ENCODE results near the gene TBC1D2B.

Gene TBC1D2B

GRCh38 chr15:78097667-78098066 is 20.2 kb upstream of the TBC1D2B start:
- DNase-seq (ENCODE audit: low read depth in 2 of 2, low spot score in 1 of 2): no peak

- DNase-seq (ENCODE audit: low read depth in 2 of 2, low spot score in 1 of 2): no peak
Observed at GRCh38 chr15:78093242-78094020, 15.9 kb upstream of the TBC1D2B start.

- no peak for DNase-seq (ENCODE audit: low read depth in 2 of 2, low spot score in 1 of 2)
Observed at GRCh38 chr15:78092261-78093041, 14.9 kb upstream of the TBC1D2B start, which contains the start of gene SH2D7. SH2D7 (plus strand) TSS chr15:78092561; CDS start chr15:78092585, 24 bp downstream.

- DNase-seq (ENCODE audit: low read depth in 2 of 2, low spot score in 1 of 2): no peak
Observed at GRCh38 chr15:78090422-78091063, 13.0 kb upstream of the TBC1D2B start.

GRCh38 chr15:78088773-78089080 is 11.2 kb upstream of the TBC1D2B start:
- no peak for DNase-seq (ENCODE audit: low read depth in 2 of 2, low spot score in 1 of 2)

- DNase-seq (ENCODE audit: low read depth in 2 of 2, low spot score in 1 of 2): no peak
Observed at GRCh38 chr15:78087951-78088772, 10.7 kb upstream of the TBC1D2B start.

- DNase-seq (ENCODE audit: low read depth in 2 of 2, low spot score in 1 of 2): no peak
Observed at GRCh38 chr15:78085928-78086327, 8.4 kb upstream of the TBC1D2B start.

GRCh38 chr15:78084449-78084750 is 6.9 kb upstream of the TBC1D2B start:
- DNase-seq (ENCODE audit: low read depth in 2 of 2, low spot score in 1 of 2): no peak

GRCh38 chr15:78083687-78084448 is 6.4 kb upstream of the TBC1D2B start:
- DNase-seq (ENCODE audit: low read depth in 2 of 2, low spot score in 1 of 2): no peak

- no peak for DNase-seq (ENCODE audit: low read depth in 2 of 2, low spot score in 1 of 2)
Observed at GRCh38 chr15:78083186-78083585, 5.7 kb upstream of the TBC1D2B start.

- DNase-seq (ENCODE audit: low read depth in 2 of 2, low spot score in 1 of 2): no peak
Observed at GRCh38 chr15:78082743-78083110, 5.2 kb upstream of the TBC1D2B start.

- DNase-seq (ENCODE audit: low read depth in 2 of 2, low spot score in 1 of 2): no peak
Observed at GRCh38 chr15:78082106-78082742, 4.7 kb upstream of the TBC1D2B start.

GRCh38 chr15:78080088-78080460 is 2.6 kb upstream of the TBC1D2B start:
- DNase-seq (ENCODE audit: low read depth in 2 of 2, low spot score in 1 of 2): no peak

- no peak for DNase-seq (ENCODE audit: low read depth in 2 of 2, low spot score in 1 of 2)
Observed at GRCh38 chr15:78079298-78080087, 2.0 kb upstream of the TBC1D2B start.

- DNase-seq (ENCODE audit: low read depth in 2 of 2, low spot score in 1 of 2): no peak
Observed at GRCh38 chr15:78077871-78078210, 330 bp upstream of the TBC1D2B start.

- DNase-seq (ENCODE audit: low read depth in 2 of 2, low spot score in 1 of 2): no peak
Observed at GRCh38 chr15:78076231-78077052, 1.1 kb downstream of the TBC1D2B start.

GRCh38 chr15:78075490-78076230 is 1.9 kb downstream of the TBC1D2B start:
- DNase-seq (ENCODE audit: low read depth in 2 of 2, low spot score in 1 of 2): no peak

Data from stimulated activated CD8-positive, alpha-beta memory T cell treated with anti-CD3 and anti-CD28 coated beads, Interleukin-4, amount 100 ng/mL, for 4 hours (primary cell).